Activated CD4-positive, alpha-beta T cell treated with anti-CD3 and anti-CD28 coated beads for 1 hour (primary cell): ENCODE results near the gene FBLN2.

Experiments used
- DNase-seq: peaks from one replicate; pipeline ENCODE4 v3.0.0-alpha.2; 2020

FBLN2 gene

GRCh38 chr3:13652728-13653127, 103.8 kb downstream of the FBLN2 start:
- no peak for DNase-seq

DNA sequence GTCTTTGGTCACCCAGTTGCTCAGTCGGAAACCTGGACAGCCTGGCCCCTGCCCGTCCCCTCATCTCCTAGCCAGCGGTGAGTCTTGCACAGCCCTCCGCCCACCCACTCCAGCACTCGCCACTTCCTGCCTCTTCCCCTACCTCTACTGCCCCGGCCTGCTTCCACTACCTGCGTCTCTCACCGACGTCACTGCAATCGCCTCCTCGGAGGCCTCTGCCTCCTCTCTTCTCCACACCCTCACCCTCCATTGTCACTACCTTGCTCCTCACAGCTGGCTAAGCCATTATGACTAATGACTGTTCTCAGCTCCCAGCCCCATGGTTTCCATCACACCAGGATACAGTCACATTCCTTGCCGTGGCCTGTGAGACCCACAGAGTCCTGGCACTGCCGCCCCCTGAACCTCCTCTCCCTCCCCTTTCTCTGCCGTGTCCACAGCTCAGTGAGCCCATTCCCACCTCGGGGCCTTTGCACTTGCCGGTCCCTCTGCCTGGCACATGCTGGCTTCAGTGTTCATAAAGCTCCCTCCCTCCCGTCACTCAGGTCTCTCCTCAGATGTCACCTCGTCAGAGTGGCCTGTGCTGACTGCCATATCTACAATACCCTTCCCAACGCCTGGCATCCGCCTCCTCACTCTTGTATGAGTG, 104.8 kb downstream of the FBLN2 start:
- DNase-seq, result no peak

DNA sequence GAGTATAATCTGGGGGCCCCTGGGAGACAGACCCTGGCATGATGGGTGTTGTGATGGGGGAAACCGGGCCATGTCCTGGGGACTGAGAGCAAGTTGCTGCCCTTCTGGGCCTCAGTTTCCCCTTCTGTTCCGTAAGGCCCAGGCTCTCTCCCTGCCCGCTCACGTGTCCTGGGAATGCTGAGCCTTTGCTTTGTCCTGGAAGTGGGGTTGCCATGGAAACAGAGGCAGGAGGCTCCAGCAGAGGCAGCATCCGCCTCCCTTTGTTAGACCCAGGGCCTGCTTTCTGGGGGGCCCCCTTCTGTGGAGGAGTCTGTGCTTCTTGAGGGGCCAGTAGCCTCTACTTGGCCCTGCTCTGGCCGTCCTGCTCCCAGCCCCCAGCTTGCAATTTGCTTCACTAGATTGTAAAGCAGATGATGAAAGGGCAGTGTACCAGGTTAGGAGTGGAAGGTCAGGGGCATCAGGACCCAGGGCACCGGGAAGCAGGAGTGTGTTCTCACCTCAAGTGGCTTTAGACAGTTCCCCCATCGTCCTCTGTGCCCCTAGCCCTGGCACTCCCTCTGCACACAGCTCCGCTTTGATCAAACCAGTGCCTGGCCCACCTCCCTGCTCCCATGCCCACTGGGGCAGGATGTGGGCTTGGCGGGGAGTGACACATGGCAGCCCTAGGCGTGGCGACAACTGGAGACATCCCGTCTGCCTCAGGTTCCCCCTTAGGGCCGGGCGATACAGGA, 105.6 kb downstream of the FBLN2 start:
- no peak for DNase-seq

- no peak for DNase-seq
Measured at GRCh38 chr3:13655061-13655913, 106.4 kb downstream of the FBLN2 start.

GRCh38 chr3:13656584-13657301, 107.8 kb downstream of the FBLN2 start:
- DNase-seq, result no peak

- DNase-seq, result peak; percentile 60
Measured at GRCh38 chr3:13657660-13658435, 108.9 kb downstream of the FBLN2 start.

GRCh38 chr3:13658681-13659080, 109.8 kb downstream of the FBLN2 start:
- DNase-seq, result no peak

DNA sequence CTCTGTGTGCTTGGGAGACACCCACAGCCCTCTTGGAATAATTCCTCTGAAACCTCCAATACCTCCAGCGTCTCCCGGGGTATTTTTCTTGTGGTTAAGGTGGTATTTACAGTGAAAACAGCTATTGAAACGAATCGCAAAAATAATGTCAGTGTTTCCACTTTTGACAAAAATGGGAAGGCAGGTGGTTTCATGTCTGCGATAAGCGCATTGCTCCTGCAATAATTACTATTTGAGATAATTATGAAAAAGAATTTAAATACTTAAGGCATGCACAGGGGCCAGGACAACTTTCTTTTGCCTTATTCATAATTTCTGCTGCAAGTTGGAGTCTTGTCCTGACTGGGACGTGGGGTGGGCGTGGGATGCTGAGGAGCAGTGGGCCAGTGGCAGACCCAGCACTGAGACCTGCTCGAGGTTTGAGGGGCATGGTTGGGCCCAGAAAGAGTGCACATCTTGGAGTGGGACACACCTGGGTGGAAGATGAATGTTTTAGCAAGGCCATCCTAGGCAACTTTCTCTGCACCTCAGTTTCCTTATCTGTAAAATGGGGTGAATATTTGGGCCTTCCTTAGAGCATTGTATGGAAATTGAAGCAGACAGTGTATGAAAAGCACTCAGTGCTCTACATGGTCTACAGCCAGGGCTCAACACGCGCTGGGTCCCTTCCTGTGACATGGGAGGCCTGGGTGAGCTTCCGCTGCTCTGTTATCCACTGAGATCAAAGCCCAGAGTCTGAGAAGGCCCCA, 110.5 kb downstream of the FBLN2 start:
- no peak for DNase-seq

GRCh38 chr3:13660042-13660874, 111.3 kb downstream of the FBLN2 start:
- no peak for DNase-seq

GRCh38 chr3:13661121-13661520, 112.2 kb downstream of the FBLN2 start:
- no peak for DNase-seq

DNA sequence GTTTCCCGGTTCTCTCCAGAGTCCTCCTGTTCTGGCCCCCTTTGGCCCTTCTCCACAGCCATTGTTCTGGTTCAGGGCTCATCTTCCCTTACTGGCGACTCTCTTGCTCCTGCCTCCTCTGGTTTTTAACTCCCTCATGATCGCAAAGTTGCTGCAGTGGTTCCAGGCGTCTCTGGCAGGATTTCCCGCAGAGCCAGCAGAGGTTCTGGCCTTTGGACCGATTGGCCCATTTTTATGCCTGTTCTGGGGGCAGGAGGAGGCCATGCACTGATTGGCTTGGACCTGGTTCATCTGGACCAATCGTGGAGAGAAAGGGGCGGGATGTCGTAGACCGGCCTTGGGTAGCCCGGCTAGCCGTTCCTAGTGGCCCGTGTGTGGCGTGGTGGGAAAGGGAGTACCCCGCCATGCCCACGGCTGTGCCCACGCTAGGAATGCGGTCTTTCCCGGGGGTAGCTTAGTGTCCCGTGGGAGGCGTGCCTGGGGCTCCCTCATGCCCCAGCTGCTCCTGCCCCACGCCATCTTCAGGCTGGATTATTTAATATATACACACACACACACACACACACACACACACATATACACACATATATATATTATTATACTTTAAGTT, 113.4 kb downstream of the FBLN2 start:
- no peak for DNase-seq

DNA sequence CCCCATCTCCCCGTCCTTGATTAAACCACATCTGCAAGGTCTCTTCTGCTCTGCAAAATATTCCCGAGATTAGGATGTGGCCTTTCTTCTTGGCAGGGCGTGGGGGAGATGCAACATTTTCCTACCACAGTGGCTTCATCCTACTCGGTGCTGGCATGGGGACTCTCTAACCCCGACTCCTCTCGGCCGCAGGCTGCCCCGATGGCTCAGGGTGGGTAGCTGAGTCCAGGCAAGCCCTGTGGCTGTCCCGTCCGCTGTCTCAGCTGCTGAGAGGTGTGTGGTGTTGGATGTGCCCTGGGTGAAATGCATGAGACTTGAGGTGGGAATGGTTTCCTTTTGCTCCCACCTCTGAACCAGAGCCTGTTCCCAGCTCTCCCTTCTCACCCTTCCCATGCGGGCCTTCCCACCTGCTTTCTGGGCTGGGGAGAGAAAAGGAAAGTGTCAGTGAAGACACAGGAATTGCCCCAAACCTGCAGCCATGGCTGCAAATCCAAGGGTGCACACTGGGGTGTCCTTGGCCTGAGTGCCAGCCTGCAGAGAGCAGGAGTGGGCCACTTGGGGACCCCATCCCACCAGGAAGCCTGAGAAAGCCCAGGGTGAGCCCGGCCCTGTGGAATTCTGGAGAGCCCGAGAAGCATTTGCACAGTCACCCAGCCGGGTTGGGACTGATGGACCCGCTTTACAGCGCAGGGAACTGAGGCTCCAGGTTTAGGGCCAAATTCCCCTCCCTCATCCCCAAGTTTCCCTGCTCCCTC, 115.0 kb downstream of the FBLN2 start:
- no peak for DNase-seq

GRCh38 chr3:13665582-13666226, 116.8 kb downstream of the FBLN2 start:
- no peak for DNase-seq

- DNase-seq, result no peak
Measured at GRCh38 chr3:13666227-13666619, 117.3 kb downstream of the FBLN2 start.

DNA sequence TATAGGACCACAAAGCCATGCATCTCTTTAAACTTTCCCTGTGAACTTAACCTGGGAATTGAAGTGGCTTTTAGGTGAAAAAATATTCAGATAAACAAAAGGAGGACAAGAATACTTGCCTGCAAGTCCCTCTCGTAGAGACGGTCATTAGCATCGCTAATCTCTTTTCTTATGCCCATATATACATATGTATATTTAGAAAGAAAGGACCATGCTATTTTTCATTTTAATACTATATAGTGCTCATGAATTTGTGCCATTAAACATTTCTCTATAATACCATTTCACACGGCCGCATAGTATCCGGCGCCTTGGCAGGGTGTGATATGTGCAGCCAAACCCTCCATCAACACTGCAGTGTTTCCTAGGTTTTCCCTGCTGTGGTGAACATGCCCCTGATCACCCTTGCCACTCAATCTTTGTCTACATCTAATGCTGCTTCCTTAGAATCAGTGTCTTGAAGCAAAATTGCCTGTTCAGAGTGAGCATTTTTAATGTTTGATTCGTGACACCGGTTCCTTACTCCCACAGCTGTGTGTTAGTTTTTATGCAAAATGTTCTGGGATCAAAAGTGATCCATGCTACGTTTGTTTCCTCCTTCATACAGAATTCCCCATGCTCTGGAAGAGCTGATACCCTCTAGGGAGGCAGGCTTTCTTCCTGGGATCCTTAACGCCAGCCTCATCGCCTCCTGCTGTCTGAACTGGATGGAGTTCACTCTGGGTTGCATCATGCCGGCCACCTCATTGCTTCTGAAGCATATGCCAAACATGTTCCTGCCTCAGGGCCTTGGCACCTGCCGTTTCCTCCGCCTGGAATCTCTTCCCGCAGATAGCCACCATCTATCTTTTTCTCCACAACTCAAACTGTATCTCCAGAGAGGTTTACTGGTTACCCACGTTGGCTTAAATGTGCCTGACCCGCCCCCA, 118.1 kb downstream of the FBLN2 start:
- DNase-seq, result no peak

DNA sequence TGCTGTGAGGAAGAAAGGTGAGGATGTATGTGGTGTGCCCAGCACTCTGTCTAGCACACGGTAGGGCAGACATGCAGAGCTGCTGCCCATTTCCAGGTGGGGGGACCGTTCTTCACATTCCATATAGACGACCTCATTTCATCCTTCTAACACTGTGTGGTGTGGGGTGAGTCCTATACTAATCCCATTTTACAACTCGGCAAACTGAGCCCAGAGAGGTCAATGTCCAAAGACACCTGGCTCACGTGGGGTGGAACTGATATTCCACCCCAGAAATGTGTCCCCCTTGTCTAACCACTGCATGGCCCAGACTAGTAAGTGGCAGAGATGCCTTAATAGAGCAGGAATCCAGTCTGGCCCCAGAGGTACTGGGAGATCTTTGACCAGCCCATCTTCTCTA, 119.2 kb downstream of the FBLN2 start:
- no peak for DNase-seq

GRCh38 chr3:13669457-13669856, 120.5 kb downstream of the FBLN2 start:
- DNase-seq, result no peak

DNA sequence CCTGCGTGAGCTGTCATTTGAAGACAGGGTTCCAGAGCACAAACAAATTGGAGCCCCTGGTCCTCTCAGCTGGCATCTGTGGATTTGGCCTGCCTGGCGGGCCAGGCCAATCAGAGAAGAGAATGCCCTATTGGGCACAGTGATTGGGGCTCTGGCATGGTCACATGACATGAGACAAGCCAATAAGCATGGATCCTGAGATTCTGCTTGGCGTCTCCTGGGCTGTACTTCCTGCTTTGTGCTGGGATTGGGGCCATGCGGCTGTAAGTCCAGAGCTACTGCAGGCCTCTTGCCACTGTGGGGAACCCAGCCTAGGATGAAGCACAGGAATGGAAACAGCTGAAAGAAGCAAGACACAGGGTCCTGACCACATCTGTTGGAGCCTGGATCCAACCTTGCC, 121.4 kb downstream of the FBLN2 start:
- DNase-seq, result no peak
